Renal cortical epithelial cell (primary cell): ENCODE results near the gene TRIM38. TPM values are rescaled to one million over a fixed set of nuclear protein-coding genes. Genes with fewer than 3 reads are reported as not detected.
"Not testable (repeated sequence)": the region's sequence is repeated elsewhere in the genome, so short reads cannot be mapped to it uniquely, and the experiment has no call there.

Experiments used
- DNase-seq: peaks from one replicate; pipeline ENCODE4 v3.0.0-alpha.2; 2011; ENCODE audit warnings: low read depth
- total RNA-seq: library from RNA; depleted of rRNA; stranded (reverse); fragments of >200 nt; gene quantifications from 2 replicates; pipeline ENCODE4 v1.2.3, GENCODE V29; 2014

The TRIM38 gene
- total RNA-seq, 1 donor from 2014 or later: 28.5 TPM

- DNase-seq: peak; percentile 98
Observed at GRCh38 chr6:25971187-25971821, 8.7 kb downstream of the TRIM38 start.

GRCh38 chr6:25972128-25972527, 9.5 kb downstream of the TRIM38 start:
- DNase-seq: no peak

- no peak for DNase-seq
Observed at GRCh38 chr6:25972902-25973301, 10.3 kb downstream of the TRIM38 start.

- DNase-seq: no peak
Observed at GRCh38 chr6:25973923-25974555, 11.4 kb downstream of the TRIM38 start.

GRCh38 chr6:25975923-25976560, 13.4 kb downstream of the TRIM38 start:
- no peak for DNase-seq

- DNase-seq: no peak
Observed at GRCh38 chr6:25980935-25981334, 18.3 kb downstream of the TRIM38 start.

GRCh38 chr6:25981568-25982263, 19.1 kb downstream of the TRIM38 start:
- peak; percentile 67 for DNase-seq

- DNase-seq: no peak
Observed at GRCh38 chr6:25984265-25984664, 21.7 kb downstream of the TRIM38 start.

- no peak for DNase-seq
Observed at GRCh38 chr6:25987845-25988244, 25.2 kb downstream of the TRIM38 start.

GRCh38 chr6:25990172-25990873, 27.7 kb downstream of the TRIM38 start:
- DNase-seq: no peak

GRCh38 chr6:25991785-25992412, 29.3 kb downstream of the TRIM38 start:
- peak; percentile 60 for DNase-seq

- peak; percentile 75 for DNase-seq
Observed at GRCh38 chr6:25992413-25993340, 30.1 kb downstream of the TRIM38 start.

GRCh38 chr6:25993341-25993684, 30.7 kb downstream of the TRIM38 start:
- DNase-seq: not testable (repeated sequence)

GRCh38 chr6:25995507-25995906, 32.9 kb downstream of the TRIM38 start:
- DNase-seq: peak; percentile 74

- no peak for DNase-seq
Observed at GRCh38 chr6:25997921-25998320, 35.3 kb downstream of the TRIM38 start.

- DNase-seq: no peak
Observed at GRCh38 chr6:25998379-25998778, 35.8 kb downstream of the TRIM38 start.

GRCh38 chr6:25999225-25999624, 36.6 kb downstream of the TRIM38 start:
- not testable (repeated sequence) for DNase-seq

- no peak for DNase-seq
Observed at GRCh38 chr6:26000366-26001144, 38.0 kb downstream of the TRIM38 start.

GRCh38 chr6:26003102-26003694, 40.6 kb downstream of the TRIM38 start:
- peak; percentile 49 for DNase-seq
